Measurements from ENCODE around the gene GALK1.

DNA sequence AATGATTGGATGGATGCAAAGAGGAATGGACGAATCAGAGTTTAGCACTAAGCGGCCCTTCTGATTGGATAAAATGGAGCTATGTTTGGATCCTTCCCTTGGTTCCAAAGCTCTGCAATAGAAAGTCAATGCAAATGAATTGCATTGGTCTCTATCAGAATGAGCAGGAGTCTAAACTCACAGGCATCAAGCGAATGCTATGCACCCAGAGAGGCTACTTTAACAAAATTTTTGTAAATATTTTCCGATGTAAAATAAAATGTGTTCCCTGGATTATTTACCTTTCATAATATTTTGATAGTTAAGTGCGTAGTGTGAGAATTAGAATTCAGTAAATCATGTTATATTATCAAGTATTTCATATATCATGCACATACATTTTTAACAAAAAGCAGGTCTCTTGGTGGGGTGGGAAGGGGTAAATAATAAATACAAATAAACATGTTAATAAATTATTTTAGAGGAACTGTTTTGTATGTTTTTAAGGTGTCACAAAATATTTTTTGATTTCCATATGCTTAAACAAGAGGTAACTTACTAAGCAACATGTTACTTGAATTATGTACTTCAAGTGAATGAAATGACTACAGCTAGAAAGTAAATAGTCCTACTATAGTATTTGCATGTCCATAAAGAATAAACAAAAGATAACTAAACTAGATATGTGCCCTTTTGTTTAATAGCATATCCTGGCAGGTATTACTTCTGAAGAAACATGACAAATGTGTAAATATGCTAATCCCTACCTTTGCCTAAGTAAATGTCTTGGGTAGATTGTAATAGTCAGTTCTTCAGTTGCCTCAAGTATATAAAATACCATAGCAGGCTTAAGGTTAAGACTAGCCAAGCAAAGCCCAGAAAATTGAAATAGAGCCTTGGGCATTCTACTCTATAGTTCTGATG, 15.2 kb upstream of the GALK1 start:
- TF ChIP-seq ZFP3 (CRISPR knock-in tag; IDR thresholded peaks at IDR 0.05) = no peak
- TF ChIP-seq PPARA (CRISPR knock-in tag; IDR thresholded peaks at IDR 0.05; ENCODE audit: borderline replicate concordance) = no peak
- TF ChIP-seq PATZ1 (CRISPR knock-in tag; IDR thresholded peaks at IDR 0.05; ENCODE audit: borderline replicate concordance) = no peak
- TF ChIP-seq ESRRG (CRISPR knock-in tag; IDR thresholded peaks at IDR 0.05) = no peak
- no peak for TF ChIP-seq ZFP30 (CRISPR knock-in tag; IDR thresholded peaks at IDR 0.05)

Measured in SK-N-SH treated with all-trans-retinoic acid at 6 μM for 48 hours (cell line).